ENCODE data around the gene SLC7A9.
"Not testable (repeated sequence)": the region's sequence is repeated elsewhere in the genome, so short reads cannot be mapped to it uniquely, and the experiment has no call there.

The SLC7A9 gene

GRCh38 chr19:32823747-32824102 lies 45.8 kb downstream of the SLC7A9 start:
- no peak for FAIRE-seq

GRCh38 chr19:32822916-32823746 lies 46.4 kb downstream of the SLC7A9 start:
- FAIRE-seq, result no peak

- no peak for FAIRE-seq
These were observed 49.9 kb downstream of the SLC7A9 start for GRCh38 chr19:32819419-32820400.

- FAIRE-seq, result no peak
These were observed 51.0 kb downstream of the SLC7A9 start for GRCh38 chr19:32818536-32818935.

GRCh38 chr19:32817569-32818476 lies 51.7 kb downstream of the SLC7A9 start:
- no peak for FAIRE-seq

- FAIRE-seq, result no peak
These were observed 52.9 kb downstream of the SLC7A9 start for GRCh38 chr19:32816555-32817099.

GRCh38 chr19:32814624-32815023 lies 54.9 kb downstream of the SLC7A9 start:
- no peak for FAIRE-seq

- FAIRE-seq, result no peak
These were observed 55.6 kb downstream of the SLC7A9 start for GRCh38 chr19:32813862-32814425.

- FAIRE-seq, result no peak
These were observed 57.0 kb downstream of the SLC7A9 start for GRCh38 chr19:32812571-32812970.

- FAIRE-seq, result no peak
These were observed 57.5 kb downstream of the SLC7A9 start for GRCh38 chr19:32812036-32812435.

- FAIRE-seq, result no peak
These were observed 58.4 kb downstream of the SLC7A9 start for GRCh38 chr19:32811151-32811550.

GRCh38 chr19:32810452-32810851 lies 59.1 kb downstream of the SLC7A9 start:
- FAIRE-seq, result no peak

- no peak for FAIRE-seq
These were observed 59.8 kb downstream of the SLC7A9 start for GRCh38 chr19:32809754-32810153.

GRCh38 chr19:32809254-32809653 lies 60.3 kb downstream of the SLC7A9 start:
- no peak for FAIRE-seq

GRCh38 chr19:32808236-32808635 lies 61.3 kb downstream of the SLC7A9 start:
- FAIRE-seq, result no peak

GRCh38 chr19:32802840-32803239 lies 66.7 kb downstream of the SLC7A9 start:
- no peak for FAIRE-seq

GRCh38 chr19:32800754-32801153 lies 68.8 kb downstream of the SLC7A9 start:
- FAIRE-seq, result no peak

GRCh38 chr19:32800191-32800590 lies 69.4 kb downstream of the SLC7A9 start:
- FAIRE-seq, result no peak

- FAIRE-seq, result no peak
These were observed 71.4 kb downstream of the SLC7A9 start for GRCh38 chr19:32798201-32798600.

GRCh38 chr19:32789429-32789828 lies 80.1 kb downstream of the SLC7A9 start:
- FAIRE-seq, result no peak

- FAIRE-seq, result not testable (repeated sequence)
These were observed 81.7 kb downstream of the SLC7A9 start for GRCh38 chr19:32787895-32788294.
